ENCODE measurements around the gene ARID1B. TPM values are rescaled to one million over a fixed set of nuclear protein-coding genes. Genes with fewer than 3 reads are reported as not detected.

ARID1B gene
- total RNA-seq, 4 donors from 2014 or later: 87.1 to 194 (median 115) TPM

DNA sequence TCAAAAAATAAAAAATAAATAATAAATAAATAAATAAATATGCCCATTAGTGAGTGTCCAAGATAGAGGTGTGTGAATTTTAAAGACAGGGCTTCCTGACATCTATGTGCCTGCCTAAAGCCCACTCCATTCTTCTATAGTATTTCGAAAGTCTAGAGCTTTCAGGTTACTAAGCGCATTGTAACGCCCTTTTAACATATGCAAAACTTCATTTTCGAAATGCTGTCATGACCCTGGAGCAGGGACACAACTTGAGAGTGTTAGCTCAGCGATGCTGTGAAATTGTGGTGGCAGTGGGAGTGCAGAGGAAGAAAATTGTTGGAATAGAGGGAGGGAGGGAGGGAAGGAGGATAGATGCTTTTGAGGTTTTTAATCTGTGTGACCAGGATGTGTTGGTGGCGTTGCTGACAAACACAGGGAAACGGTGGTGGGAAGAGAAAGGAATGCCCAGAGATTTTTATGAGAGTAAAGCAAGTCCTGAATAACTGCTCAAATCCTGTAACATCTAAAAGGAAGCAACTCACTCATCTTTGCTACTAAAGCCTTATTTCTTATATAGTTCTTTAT, 169.3 kb downstream of the ARID1B start:
- H3K36me3 ChIP-seq: no peaks in the 10 kb centered on the region
- WGBS, 2 donors (ENCODE audit: low coverage in 1 of 2): 76 to 80% methylated on average over 6 to 7 of the region's 7 CpGs
- no peak for TF ChIP-seq EP300 (IDR thresholded peaks at IDR 0.05; ENCODE audit: low read depth)
- TF ChIP-seq, protein P1, sequence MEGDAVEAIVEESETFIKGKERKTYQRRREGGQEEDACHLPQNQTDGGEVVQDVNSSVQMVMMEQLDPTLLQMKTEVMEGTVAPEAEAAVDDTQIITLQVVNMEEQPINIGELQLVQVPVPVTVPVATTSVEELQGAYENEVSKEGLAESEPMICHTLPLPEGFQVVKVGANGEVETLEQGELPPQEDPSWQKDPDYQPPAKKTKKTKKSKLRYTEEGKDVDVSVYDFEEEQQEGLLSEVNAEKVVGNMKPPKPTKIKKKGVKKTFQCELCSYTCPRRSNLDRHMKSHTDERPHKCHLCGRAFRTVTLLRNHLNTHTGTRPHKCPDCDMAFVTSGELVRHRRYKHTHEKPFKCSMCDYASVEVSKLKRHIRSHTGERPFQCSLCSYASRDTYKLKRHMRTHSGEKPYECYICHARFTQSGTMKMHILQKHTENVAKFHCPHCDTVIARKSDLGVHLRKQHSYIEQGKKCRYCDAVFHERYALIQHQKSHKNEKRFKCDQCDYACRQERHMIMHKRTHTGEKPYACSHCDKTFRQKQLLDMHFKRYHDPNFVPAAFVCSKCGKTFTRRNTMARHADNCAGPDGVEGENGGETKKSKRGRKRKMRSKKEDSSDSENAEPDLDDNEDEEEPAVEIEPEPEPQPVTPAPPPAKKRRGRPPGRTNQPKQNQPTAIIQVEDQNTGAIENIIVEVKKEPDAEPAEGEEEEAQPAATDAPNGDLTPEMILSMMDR (IDR thresholded peaks at IDR 0.05): no peak
- no peak for TF ChIP-seq POLR2AphosphoS5 (IDR thresholded peaks at IDR 0.05)
- TF ChIP-seq POLR2A (IDR thresholded peaks at IDR 0.05): no peak
- intact Hi-C loops (cut with DNase I; ENCODE audit: low total_unique reads) (no loop called here), in situ Hi-C loops (cut with MboI; ENCODE audit: low pct_ligation_motif_present in 1 of 4, low pct_unique_long_range_greater_than_20kb in 1 of 4, low sequenced_read_pairs in 3 of 4) (no loop called here)
- no peak for DNase-seq
- no peak overlapping the region for H3K4me3 ChIP-seq
- no peak overlapping the region for H3K27ac ChIP-seq
- H3K9me3 ChIP-seq: no peaks in the 10 kb centered on the region
- no peaks in the 10 kb centered on the region for H3K27me3 ChIP-seq
- peaks cover 0 to 35% (median 22%) of the 10 kb centered on the region in 4 donors for H3K4me1 ChIP-seq

DNA sequence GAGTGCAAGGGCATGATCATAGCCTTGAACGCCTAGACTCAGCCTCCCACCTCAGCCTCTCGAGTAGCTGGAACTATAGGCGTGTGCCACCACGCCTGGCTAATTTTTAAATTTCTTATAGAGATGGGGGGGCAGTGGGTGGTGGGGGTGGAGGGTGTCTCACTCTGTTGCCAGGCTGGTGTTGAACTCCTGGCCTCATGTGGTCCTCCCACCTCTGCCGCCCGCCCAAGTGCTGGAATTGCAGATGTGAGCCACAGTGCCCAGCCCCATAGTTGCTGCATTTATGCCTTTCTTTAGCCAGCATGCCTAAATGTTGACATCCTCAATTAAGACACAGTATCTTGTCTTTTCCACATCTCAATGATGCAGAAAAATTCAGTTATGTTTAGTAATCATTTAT, 171.1 kb downstream of the ARID1B start:
- in situ Hi-C loops (cut with MboI; ENCODE audit: low pct_ligation_motif_present in 1 of 4, low pct_unique_long_range_greater_than_20kb in 1 of 4, low sequenced_read_pairs in 3 of 4) (no loop called here), intact Hi-C loops (cut with DNase I; ENCODE audit: low total_unique reads) (no loop called here)
- DNase-seq: no peak
- Histone ChIP-seq H3K27me3 (no peaks in the 10 kb centered on the region), H3K4me3 (no peak overlapping the region), H3K27ac (no peak overlapping the region), H3K9me3 (no peaks in the 10 kb centered on the region), H3K4me1 (peaks cover 8 to 47% (median 29%) of the 10 kb centered on the region in 4 donors), H3K36me3 (no peaks in the 10 kb centered on the region)
- WGBS, 2 donors (ENCODE audit: low coverage in 1 of 2): 98 to 100% methylated on average over 2 to 6 of the region's 6 CpGs
- TF ChIP-seq POLR2A (IDR thresholded peaks at IDR 0.05) (no peak), POLR2AphosphoS5 (IDR thresholded peaks at IDR 0.05) (no peak), EP300 (IDR thresholded peaks at IDR 0.05; ENCODE audit: low read depth) (no peak)
- TF ChIP-seq, protein P1 (IDR thresholded peaks at IDR 0.05): no peak

DNA sequence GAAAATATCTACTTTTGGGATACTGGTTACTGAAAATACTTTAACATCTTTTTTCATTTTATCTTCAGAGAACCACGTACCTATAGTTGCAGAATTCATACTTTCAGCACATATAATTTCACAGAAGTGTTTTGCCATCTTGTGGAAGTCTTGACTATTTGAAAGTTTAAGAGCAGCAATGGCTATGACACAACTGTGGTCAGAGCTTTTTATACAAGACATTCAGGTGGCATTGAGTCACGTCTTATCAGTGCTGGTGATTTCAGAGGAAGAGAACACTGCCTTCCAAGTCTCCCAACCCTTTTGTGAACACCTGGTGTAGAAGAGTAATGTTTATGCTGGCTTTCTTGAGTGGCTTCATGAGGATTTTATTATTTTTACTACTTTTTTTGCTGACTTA, 171.6 kb downstream of the ARID1B start:
- 81 to 86% methylated on average over 1 to 2 of the region's 2 CpGs for WGBS, 2 donors (ENCODE audit: low coverage in 1 of 2)
- Histone ChIP-seq H3K27ac (no peak overlapping the region), H3K27me3 (no peaks in the 10 kb centered on the region), H3K4me3 (no peak overlapping the region), H3K36me3 (no peaks in the 10 kb centered on the region), H3K4me1 (peaks cover 13 to 52% (median 35%) of the 10 kb centered on the region in 4 donors), H3K9me3 (no peaks in the 10 kb centered on the region)
- TF ChIP-seq POLR2A (IDR thresholded peaks at IDR 0.05) (no peak), POLR2AphosphoS5 (IDR thresholded peaks at IDR 0.05) (no peak), EP300 (IDR thresholded peaks at IDR 0.05; ENCODE audit: low read depth) (no peak)
- TF ChIP-seq, protein P1 (IDR thresholded peaks at IDR 0.05): no peak
- no peak for DNase-seq
- intact Hi-C loops (cut with DNase I; ENCODE audit: low total_unique reads): no loop called here
- in situ Hi-C loops (cut with MboI; ENCODE audit: low pct_ligation_motif_present in 1 of 4, low pct_unique_long_range_greater_than_20kb in 1 of 4, low sequenced_read_pairs in 3 of 4): no loop called here

DNA sequence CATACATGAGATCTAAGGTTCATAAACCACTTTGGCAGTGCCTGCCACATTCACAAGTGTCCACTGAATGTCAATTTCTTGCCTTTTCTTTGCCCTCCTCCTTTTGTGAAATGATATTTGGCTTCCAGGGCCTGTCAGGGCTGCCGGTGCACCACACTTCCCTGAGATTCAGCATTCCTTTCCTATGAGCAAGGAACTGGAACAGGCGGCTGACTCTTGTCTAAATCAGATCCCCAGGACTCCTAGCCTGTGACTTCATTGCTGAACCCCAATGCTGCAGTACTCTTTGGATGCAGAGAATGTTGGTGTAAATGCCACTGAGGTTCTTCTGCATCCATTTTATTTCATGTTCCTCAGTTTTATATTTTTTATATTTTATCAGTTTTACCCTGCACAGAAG, 172.2 kb downstream of the ARID1B start:
- TF ChIP-seq EP300 (IDR thresholded peaks at IDR 0.05; ENCODE audit: low read depth) (no peak), POLR2A (IDR thresholded peaks at IDR 0.05) (no peak), POLR2AphosphoS5 (IDR thresholded peaks at IDR 0.05) (no peak)
- TF ChIP-seq, protein P1 (IDR thresholded peaks at IDR 0.05): no peak
- Histone ChIP-seq H3K4me3 (no peak overlapping the region), H3K36me3 (no peaks in the 10 kb centered on the region), H3K27ac (peak overlapping the region in 1 of 4 donors; percentile 15), H3K27me3 (no peaks in the 10 kb centered on the region), H3K9me3 (no peaks in the 10 kb centered on the region), H3K4me1 (peaks cover 14 to 58% (median 39%) of the 10 kb centered on the region in 4 donors)
- WGBS, 2 donors (ENCODE audit: low coverage in 1 of 2): 31 to 48% methylated on average over 2 of the region's 2 CpGs
- in situ Hi-C loops (cut with MboI; ENCODE audit: low pct_ligation_motif_present in 1 of 4, low pct_unique_long_range_greater_than_20kb in 1 of 4, low sequenced_read_pairs in 3 of 4): no loop called here
- no peak for DNase-seq
- intact Hi-C loops (cut with DNase I; ENCODE audit: low total_unique reads): no loop called here

Data from transverse colon (tissue), 4 donors.